Erythroblast (primary cell): ENCODE results near the gene PPP2R5C.

ENCODE experiments used
- GATA1 ChIP-seq: IDR thresholded peaks from 2 replicates; pipeline ENCODE4 v1.6.1; 2011; ENCODE audit warnings: low read depth, mild to moderate bottlenecking, control low read depth, low read length, moderate library complexity
- POLR2A ChIP-seq: IDR thresholded peaks from 2 replicates; pipeline ENCODE4 v1.6.1; 2011; ENCODE audit warnings: mild to moderate bottlenecking, low read length

GRCh38 chr14:101810897-101811621, 49.5 kb downstream of the PPP2R5C start:
- TF ChIP-seq POLR2A: no peak
- TF ChIP-seq GATA1: no peak
